CD4-positive, alpha-beta T cell treated with Interleukin-10 for 1 hour (primary cell): Measurements from ENCODE around the gene ADAMTSL2.
"Not testable (repeated sequence)": the region's sequence is repeated elsewhere in the genome, so short reads cannot be mapped to it uniquely, and the experiment has no call there.

Experiments used
- DNase-seq: peaks from one replicate; pipeline ENCODE4 v3.0.0-alpha.2; 2020

ADAMTSL2 gene

DNA sequence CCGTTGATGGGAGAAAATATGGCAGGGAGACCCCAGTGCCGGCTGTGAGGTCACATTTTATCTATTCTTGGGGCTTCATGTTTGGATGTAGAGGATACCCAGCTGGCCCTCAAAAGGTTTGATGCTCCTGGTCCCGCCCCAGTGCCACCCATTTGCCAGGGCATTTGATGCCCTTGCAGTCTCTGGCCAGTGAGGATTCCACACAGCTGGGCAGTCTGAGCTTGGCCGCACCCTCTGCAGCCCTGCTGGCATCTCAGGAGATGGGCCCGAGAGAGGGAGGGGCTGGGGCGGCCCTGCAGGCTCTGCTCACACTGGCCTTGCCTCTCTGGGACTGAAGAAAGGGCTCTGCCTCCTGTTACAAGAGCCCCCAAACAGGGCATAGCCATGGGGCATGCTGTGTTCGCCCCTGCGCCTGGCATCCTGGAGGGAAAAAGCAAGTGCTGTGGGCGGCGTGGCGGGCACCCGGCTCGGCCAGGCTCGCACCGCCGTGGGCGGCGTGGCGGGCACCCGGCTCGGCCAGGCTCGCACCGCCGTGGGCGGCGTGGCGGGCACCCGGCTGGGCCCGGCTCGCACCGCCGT lies 27.6 kb downstream of the ADAMTSL2 start:
- no peak for DNase-seq

DNA sequence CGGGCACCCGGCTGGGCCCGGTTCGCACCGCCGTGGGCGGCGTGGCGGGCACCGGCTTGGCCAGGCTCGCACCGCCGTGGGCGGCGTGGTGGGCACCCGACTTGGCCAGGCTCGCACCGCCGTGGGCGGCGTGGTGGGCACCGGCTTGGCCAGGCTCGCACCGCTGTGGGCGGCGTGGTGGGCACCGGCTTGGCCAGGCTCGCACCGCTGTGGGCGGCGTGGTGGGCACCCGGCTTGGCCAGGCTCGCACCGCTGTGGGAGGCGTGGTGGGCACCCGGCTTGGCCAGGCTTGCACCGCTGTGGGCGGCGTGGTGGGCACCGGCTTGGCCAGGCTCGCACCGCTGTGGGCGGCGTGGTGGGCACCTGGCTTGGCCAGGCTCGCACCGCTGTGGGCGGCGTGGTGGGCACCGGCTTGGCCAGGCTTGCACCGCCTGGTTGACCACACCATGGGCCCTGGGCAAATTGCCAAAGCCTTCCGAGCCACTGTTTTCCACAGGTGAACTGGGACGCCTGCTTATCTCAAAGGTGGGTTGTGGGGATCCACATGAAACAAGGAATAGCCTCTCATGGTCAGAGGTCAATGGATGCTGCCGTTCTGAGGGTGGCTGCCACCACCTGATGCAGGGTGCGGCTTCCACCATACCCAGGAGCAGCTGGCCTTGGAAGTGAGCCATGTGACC lies 28.2 kb downstream of the ADAMTSL2 start:
- no peak for DNase-seq

DNA sequence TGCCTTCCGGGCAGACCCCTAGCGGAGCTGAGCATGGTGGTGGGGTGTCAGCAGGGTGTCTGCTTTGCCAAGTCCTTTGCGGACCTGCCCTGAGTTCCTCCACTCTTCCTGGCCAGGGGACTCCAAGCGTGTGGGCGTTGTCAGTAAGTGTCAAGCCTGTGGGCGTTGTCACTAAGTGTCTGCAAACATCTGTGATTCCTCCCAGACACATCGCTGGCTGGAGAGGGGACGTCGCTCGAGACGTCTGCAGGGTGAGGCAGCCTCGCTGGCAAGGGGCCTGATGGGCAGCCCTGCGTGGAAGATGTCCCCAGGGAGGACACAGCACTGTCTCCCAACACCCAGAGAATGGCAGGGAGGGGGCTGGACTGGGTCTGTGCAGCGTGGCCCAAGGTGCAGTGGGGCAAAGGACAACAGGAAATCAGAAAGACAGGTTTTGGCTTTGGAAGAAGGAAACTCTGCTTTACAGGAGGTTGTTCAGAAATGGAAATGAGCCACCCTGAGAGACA lies 28.8 kb downstream of the ADAMTSL2 start:
- DNase-seq = no peak

DNA sequence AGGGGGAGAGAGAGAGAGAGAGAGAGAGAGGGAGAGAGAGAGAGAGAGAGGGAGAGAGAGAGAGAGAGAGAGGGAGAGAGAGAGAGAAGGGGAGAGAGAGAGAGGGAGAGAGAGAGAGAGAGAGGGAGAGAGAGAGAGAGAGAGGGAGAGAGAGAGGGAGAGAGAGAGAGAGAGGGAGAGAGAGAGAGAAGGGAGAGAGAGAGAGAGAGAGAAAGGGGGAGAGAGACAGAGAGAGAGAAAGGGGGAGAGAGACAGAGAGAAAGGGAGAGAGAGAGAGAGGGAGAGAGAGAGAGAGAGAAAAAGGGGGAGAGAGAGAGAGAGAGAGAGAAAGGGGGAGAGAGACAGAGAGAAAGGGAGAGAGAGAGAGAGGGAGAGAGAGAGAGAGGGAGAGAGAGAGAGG lies 29.3 kb downstream of the ADAMTSL2 start:
- DNase-seq = not testable (repeated sequence)

DNA sequence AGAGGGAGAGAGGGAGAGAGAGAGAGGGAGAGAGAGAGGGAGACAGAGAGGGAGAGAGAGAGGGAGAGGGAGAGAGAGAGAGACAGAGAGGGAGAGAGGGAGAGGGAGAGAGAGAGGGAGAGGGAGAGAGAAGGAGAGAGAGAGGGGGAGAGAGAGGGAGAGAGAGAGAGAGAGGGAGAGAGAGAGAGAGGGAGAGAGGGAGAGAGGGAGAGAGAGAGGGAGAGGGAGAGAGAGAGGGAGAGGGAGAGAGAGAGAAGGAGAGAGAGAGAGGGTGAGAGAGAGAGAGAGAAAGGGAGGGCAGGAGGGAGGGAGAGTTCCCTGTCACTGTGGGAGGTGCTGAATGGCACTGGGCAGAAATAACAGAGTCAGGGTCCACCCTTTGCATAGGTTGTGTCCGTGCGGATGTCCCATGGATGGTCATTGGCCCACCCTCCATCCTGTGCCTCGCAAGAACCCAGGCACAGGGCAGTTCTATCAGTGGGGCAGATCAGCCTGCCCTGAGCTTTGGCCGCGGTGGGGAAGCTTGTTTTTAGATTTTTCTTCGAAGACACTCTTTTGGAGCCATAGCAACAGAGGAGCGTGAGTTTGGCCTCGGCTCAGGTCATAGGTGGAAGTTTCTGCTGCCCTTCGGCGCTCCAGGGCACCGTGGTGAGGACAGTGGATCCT lies 30.1 kb downstream of the ADAMTSL2 start:
- no peak for DNase-seq

DNA sequence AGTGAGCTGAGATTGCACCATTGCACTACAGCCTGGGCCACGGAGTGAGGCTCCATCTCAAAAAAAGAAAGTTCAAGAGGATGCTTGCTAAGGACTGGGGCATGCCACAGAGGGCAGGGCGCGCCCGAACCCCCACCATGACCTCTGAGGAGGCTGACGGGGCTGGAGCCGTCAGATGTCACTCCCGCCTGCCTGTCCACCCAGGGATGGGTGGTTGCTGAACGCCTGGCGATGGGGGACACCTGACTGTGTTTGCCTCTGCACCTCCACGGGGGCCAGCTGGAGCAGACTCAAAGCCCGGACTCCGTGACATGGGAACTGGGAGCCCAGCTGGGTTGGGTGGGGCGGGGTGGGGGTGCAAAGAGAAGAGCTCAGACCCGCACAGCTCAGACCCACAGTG lies 31.9 kb downstream of the ADAMTSL2 start:
- no peak for DNase-seq

DNA sequence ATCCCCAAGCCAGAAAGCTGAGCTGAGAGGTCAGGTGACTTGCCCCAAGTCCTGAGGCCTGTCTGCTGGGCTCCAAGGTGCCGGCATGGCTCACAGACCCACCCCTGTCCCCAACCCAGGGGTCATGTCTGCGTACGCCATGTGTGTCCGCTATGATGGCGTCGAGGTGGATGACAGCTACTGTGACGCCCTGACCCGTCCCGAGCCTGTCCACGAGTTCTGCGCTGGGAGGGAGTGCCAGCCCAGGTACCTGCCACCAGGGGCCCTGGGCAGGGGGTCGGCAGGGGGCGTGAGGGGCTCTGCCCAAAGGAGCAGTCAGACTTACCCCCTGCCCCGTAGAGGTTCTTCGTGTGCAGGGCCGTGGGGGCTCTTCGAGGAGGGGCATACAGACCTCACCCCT lies 32.3 kb downstream of the ADAMTSL2 start:
- no peak for DNase-seq

DNA sequence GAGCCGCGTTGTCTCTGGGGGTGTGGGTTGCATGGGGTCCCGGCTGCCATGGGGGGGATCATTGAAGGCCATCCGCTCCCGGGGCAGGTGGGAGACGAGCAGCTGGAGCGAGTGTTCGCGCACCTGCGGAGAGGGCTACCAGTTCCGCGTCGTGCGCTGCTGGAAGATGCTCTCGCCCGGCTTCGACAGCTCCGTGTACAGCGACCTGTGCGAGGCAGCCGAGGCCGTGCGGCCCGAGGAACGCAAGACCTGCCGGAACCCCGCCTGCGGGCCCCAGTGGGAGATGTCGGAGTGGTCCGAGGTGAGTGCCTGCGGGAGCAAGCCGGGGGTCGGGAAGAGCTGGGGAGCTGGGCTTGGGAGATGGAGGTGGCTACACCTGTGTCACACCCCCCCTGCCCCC lies 33.7 kb downstream of the ADAMTSL2 start:
- DNase-seq = no peak

DNA sequence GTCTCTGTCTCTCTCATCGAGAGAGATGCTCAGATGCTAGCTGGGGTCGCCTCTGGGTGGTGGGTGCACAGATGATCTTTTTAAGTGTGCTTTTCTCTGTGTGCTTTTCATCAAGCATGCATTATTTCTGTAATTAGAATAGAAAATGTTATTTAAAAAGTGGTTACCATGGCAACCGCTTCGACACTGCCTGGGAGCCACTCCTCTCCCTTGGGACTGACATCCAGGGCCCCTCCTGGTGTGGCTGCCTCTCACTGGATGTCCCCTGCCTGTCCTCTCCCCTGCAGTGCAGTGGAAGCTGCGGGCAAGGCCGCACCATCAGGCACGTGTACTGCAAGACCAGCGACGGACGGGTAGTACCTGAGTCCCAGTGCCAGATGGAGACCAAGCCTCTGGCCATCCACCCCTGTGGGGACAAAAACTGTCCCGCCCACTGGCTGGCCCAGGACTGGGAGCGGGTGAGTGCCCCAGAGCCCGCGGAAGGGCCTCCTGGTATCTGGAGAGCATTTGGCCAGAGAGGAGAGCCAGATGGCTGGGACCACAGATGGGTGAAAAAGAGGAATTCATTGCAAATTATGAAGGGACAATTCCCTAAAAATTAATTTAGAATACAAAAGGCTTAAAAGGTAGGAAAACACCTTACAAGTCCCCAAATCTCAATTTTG lies 34.7 kb downstream of the ADAMTSL2 start:
- no peak for DNase-seq

DNA sequence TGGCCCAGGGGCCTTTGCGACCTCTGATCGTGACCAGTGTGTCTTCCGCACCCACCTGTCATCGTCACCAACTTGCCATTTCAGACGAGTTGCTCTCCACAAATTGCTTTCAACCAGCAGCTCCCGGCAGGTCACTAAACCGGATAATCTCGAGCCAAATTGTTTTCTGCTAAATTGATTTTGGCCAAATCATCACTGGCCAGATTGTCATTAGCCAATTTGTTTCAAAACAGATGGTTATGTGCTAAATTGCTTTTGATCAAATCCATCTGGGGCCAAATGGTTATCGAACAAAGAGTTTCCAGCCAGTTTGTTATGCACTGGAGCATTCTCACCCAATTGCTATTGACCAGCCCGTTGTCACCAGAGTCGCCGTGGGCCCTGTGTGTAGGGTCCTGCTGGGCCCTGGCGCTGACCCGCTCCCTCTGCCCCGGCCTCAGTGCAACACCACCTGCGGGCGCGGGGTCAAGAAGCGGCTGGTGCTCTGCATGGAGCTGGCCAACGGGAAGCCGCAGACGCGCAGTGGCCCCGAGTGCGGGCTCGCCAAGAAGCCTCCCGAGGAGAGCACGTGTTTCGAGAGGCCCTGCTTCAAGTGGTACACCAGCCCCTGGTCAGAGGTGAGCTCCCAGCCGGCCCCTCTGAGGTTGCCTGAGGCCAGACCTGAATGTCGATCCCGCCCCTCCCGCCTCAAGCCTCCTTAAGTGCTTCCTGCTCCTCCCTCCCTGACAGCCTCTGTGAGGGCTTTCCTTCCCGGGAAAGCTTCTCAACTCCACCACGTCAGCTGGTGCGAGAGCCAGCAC lies 35.6 kb downstream of the ADAMTSL2 start:
- DNase-seq = no peak

DNA sequence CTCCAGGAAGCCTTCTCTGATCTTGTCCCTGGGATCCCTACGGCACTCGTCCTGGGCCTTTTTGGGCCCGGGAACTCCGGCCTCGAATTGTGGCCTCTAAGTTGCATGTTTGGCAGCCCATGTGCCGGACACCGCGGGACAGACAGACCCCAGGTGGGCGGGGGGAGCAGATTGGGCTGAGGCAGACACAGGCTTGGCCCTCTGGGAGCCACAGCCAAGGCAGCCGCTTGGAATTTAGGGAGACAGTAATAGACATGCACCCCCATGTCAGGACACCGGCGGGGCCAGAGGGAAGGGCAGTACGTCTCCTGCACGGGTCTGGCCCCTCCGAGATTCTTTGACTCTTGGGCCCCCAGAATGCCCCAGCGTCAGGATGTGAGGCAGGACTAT lies 36.2 kb downstream of the ADAMTSL2 start:
- no peak for DNase-seq

DNA sequence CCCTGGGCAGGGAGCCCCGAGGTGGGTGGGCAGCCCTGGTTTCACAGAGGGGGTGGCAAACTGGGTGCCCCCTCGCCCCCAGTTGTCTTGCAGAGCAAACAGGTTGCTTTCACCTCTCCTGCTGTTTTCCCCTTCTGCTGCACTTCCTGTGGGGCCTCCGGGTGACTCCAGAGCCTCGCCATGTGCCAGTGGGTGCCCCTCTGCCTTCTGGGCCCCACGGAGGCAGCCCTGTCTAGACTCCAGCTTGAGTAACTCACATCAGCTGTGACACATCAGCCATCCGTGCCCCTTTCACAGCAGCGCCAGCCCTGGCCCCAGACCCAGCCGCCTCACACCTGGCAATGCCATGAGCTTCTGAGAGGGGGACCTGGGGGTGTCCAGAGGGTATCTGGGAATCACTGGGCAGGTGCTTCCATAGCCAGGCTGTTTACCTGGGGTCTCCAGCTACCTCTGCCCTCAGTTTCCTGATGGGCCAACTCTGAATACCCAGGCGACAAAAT lies 36.9 kb downstream of the ADAMTSL2 start:
- DNase-seq = no peak

DNA sequence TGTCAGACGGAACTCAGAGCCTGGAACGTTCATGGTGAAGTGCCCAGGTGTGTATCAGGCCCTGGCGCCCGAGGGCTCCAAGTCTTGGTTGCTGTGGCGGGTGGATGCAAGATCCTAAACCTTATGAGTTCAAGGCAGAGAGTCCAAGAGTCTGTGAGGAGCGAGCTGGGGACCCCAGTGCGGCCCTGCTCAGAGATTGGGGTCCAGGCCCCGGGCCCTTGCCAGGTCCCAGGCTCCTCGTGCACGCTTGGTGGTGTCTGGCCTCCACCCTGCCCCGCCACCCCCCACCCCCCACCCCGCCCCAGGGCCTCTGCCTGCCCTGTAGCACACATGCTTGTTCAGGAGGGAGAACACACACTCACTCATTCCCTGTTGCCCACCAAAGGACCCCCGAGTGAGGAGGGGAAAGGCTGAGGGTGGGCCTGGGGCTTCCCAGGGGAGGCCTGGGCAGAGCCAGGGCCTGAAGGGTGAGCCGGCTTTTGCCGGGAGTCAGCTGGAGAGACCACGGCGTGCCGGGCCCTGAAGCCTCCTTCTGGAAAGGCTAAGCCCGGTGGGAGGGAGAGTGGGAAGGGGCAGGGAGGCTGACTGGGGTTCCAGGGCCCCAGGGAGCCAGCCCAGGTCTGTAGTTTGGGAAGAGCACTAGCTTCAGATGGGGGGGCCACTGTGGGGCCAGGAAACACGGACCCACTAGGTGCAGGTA lies 37.5 kb downstream of the ADAMTSL2 start:
- DNase-seq = no peak

DNA sequence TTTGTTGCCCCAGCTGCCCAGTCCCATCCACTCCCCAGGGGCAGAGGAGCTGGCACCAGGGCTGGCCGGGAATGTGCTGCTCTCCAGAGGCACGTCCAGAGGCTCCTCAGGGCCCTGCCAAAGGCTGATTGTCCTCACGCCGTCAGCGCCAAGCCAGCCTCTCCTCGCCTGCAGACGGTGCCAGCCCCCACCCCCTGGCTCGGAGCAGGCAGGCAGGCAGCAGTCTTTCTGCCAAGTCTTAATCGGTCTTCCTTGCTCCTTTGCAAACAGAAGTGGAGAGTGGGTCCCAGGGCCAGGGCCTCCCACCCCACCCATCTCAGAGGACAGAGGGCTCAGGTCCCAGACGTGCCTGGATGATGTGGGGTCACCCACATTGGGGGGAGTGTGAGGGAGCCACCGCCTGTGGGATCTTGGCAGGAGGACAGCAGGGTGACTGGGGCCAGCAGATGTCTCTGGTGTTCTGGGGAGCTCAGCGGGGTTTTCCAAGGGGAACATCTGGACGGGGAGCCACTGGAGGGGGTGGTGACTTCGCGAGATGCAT lies 38.4 kb downstream of the ADAMTSL2 start:
- DNase-seq = no peak

DNA sequence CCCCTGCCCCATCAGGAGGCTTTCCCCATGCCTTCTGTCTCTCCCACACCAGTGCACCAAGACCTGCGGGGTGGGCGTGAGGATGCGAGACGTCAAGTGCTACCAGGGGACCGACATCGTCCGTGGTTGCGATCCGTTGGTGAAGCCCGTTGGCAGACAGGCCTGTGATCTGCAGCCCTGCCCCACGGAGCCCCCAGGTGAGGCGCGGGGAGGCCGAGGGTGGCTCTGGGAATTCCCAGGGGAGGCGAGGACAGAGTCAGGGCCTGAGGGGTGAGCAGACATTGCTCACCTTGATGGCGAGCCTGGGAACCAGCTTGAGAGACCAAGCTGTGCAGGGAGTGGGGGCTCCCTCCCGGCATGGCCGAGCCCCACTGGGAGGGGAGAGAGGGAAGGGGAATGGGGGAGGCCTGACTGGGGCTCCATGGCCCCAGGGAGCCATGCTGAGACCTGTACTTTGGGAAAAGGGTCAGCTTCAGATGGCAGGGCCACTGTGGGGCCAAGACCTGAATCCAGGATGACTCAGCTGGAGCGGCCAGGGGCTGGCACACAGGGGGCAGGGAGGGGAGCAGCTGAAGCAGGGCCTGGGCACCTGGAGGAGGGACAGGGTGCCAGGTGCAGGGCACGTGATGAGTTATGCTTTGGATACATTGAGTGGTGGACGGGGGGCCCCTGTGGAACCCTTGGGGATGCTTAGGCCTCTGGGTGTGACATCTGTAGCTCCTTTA lies 39.4 kb downstream of the ADAMTSL2 start:
- no peak for DNase-seq

DNA sequence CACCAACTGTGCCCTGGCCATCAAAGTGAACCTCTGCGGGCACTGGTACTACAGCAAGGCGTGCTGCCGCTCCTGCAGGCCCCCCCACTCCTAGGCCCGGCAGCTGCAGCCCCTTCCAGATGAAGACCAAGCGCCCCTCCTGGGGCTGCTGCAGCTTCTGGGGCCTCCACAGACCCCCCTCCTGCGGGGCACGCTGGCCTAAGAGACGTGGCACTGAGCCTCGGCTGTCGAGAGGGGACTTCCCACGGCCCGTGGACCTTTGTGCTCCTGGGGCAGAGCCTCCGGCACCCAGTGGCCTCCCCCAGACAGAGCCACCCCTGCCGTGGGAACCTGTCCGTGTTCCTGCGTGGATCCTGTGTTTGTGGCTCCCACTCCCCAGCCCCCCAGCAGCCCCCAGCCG lies 40.3 kb downstream of the ADAMTSL2 start:
- no peak for DNase-seq

DNA sequence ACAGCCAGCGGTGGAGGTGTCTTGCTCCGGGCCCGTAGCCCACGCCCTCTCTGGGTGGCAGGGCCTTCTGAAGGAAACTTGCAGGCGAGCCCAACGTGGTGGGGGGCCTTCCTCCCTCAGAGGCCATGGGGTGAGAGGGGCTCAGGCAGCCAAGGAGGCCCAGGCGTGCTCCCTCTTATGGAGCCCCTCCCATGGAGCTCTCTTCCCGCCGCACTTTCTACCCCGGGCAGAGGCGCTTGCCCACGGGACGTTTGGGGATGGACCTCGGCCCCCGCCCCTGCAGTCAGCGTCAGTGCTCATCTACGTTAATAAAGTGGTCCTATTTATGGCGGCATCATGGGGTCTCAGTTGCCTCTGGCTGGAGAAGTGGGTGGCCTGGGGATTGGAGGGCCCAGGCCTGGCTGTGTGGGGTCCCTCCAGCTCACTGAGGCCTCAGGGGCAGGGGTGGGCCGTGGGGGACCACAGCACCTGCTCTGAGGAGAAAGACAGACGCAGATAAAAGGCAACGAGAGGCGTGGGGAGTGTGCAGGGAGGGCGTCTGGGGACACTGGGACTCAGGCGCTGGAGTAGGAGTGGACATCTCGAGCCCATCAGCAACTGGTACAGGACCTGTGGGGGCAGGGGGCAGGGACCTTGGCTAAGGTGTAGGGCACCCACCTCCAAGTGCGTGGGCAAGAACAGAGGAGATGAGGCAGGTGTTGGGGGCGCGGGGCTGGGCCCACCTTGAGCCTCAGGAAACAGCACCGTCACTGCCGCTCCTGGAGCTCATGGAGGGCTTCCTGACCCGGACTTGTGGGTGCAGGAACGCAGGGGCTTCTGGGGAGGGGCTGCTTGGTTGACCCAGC lies 40.9 kb downstream of the ADAMTSL2 start:
- DNase-seq = no peak

DNA sequence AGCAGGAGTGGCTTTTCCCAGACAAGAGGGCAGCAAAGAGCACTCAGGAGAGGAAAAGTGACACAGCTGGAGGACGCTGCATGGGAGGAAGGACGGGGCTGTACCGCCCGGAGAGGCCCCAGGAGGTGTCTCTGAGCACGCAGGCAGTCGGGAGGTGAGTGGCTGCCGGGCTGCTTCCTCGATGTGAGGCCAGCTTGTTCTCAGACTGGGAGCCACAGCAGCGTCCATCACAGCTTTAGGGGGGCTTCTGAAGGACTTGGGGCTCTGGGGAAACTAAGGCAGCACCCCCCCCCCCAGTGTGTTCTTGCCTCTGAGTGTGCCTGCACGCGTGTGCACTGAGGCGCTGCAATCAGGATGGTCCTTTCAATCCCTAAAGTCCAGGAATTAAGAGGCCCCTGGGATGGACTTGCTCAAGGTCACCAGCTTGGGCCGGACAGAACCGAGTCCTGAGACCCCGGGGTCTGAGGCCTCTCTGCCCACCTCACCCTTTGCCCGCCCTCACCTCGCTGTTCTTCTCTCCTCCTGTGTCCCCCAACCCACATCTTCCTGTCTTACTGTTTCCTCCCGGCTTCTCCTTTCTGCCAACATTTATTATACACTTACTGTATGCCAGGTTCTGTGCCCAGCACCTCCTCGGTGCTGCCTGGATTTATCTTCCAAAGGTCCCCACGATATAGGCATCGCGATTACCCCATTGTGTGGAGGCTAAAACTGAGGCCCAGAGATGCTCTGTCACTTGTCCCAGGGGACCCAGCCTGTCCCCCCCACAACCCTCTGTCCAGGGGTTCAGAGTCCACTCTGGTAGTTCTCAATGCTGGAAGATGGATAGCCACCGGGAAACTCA lies 41.7 kb downstream of the ADAMTSL2 start:
- no peak for DNase-seq
